Glomerular visceral epithelial cell (primary cell): ENCODE data around the gene CCT8L2.
"Not testable (repeated sequence)": the region's sequence is repeated elsewhere in the genome, so short reads cannot be mapped to it uniquely, and the experiment has no call there.

Source experiments
- DNase-seq: peaks from one replicate; pipeline ENCODE4 v3.0.0-alpha.2; 2016; ENCODE audit errors: extremely low spot score

Gene CCT8L2

DNA sequence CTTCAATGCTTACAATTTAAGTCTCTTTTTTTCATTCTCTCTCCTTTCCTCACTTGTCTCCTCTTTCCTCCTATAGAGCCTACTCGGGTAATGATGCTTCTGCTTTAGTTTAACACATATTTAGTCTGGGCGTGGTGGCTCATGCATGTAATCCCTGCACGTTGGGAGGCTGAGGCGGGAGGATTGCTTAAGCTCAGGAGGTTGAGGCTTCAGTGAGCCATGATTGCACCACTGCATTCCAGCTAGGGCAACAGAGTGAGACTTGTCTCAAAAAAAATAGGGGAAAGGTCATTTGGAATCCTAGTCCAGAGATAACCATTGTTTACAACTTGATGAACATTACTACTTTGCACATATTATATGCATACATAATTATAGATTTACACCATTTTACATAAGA is 1.4 kb upstream of the CCT8L2 start:
- no peak for DNase-seq

DNA sequence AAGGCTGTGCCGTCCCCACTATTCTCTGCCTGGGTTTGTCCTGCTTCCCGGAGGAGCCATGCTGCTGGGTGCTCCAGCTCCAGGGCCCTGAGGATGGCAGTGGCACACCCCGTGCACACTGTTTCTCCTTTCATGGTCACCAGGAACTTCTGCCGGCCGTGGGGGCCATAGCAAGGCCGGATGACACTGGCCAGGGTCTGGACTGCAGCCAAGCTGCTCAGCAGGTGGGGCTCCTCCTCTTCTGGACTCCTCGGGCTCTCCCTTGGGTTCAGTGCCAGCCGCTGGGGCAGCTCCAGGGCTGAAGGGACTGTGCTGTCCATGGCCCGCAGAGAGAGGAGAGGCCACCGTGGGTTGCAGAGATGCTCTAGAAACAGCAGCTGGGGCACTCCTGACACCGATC is 379 bp downstream of the CCT8L2 start:
- not testable (repeated sequence) for DNase-seq

DNA sequence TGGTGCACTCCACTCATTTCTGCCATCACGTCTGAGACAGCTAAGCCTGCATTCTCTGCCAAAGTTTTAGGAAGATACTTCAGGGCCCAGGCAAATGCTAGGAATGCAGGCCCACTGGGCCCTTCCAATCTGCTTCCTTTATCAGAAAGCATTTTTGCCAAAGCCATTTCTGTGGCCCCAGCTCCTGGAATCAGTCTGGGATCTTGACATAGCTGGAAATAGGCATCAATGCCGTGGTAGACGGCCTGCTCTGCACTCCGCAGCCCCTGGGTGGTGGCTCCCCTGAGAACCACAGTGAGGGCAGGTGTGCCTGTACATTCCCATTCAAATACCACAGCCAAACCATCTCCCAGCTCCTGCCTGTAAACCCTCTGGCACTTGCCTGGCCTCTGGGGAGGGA is 1.5 kb downstream of the CCT8L2 start:
- not testable (repeated sequence) for DNase-seq

DNA sequence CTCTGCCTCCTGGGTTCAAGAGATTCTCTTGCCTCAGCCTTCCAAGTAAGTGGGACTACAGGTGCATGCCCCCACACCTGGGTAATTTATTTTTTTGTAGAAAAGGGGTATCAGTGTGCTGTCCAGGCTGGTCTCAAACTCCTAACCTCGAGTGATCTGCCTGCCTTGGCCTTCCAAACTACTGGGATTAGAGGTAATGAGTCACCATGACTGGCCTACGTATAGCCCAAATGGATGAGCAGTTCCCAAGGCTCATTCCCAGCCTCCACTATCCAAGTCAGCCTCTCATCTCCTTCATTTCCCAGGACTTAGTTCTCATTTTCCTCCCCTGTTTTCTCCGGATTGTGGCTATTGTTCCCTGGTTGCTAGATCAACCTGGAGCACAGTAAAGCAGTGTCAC is 5.6 kb downstream of the CCT8L2 start:
- no peak for DNase-seq

DNA sequence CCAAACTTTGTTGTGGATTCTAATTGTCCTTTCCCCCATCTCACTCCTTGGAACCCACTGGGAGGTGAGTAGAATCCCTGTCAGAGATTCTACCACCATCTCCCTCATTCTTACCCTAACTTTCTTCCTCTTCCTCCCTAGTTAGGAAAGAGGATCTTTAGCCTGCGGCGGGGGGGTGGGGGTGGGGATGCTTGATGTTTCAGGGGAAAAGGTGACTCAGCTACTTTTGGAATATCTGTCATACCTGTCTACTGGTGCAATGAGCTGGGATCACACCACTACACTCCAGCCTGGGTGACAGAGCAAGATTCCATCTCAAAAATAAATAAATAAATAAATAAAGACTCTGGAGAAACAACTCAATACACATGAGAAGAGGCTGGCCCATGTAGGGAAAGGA is 6.4 kb downstream of the CCT8L2 start:
- no peak for DNase-seq

DNA sequence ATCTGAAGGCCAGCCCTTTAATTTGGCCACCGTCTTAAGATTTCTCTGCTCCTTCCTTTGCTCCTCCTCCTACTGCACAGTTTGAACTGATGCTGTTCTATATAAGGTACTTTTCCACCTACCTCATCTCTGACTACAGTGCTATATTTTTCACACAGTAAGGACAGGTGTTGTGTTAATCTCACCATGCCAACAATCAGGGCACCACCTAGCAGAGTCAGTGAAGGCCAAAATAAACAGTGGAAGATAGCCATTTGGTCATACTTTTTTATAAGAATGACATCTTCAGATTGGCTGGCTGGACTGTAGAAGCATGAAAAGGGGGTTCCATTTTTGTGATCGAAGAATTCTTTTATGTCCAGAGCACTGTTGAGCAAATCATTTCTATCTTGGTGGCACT is 11.7 kb downstream of the CCT8L2 start:
- not testable (repeated sequence) for DNase-seq

DNA sequence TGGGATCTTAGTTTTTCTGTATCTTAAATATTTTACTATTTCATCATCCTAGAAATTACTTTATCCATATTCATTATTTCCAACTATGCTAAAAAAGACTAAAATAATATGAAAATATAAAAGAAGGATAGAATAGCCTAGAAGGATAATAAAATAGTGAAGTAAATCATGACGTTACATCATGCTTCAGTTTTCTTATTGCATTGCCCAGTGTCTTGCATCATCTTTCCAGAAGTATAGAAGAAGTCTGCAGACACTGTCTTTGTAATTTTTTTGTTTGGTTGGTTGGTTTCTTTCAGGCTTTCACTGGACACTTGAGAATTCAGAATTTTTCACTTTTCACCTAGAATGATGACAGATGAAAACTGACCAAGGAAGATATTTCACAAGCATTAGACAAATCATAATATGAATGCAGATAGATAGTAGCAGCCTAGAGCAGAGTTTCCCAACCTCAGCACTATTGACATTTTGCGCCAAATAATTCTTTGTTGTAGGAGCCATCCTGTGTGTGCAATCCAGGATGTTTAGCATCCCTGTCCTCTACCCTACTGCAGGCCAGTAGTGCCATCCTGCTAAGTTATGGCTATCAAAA is 23.3 kb downstream of the CCT8L2 start:
- DNase-seq = not testable (repeated sequence)

DNA sequence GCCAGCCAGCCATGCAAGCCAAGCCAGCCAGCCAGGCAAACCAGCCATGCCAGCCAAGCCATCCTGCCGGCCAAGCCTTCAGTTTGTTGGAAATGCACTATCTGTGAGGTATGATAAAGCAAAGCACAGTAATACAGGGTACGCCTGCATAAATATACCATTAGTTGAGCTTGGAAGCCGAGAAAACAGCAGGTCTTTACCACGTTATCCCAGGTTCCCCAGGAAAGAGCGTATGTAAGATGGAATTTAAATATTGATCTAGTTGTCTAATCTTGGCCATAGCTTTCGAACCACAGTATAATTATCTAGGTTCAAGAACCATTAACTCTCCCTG is 24.2 kb downstream of the CCT8L2 start:
- DNase-seq = no peak

DNA sequence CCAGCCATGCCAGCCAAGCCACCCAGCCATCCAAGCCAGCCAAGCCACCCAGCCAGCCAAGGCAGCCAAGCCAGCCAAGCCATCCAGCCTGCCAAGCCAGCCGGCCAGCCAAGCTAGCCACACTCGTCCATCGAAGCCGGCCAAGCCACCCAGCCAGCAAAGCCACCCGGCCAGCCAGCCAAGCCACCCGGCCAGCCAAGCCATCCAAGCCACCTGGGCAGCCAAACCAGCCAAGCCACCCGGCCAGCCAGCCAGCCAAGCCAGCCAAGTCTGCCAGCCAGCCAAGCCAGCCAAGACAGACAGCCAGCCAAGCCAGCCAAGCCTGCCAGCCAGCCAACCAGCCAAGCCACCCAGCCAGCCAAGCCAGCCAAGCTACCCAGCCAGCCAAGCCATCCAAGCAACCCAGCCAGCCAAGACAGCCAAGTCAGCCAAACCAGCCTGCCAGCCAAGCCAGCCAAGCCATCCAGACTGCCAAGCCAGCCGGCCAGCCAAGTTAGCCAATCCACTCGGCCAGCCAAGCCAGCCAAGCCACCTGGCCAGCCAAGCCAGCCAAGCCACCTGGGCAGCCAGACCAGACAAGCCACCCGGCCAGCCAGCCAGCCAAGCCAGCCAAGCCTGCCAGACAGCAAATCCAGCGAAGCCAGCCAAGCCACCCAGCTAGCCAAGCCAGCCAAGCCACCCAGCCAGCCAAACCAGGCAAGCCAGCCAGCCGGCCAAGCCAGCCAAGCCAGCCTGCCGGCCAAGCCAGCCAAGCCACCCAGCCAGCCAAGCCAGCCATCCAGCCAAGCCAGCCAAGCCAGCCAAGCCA is 24.8 kb downstream of the CCT8L2 start:
- DNase-seq = not testable (repeated sequence)

DNA sequence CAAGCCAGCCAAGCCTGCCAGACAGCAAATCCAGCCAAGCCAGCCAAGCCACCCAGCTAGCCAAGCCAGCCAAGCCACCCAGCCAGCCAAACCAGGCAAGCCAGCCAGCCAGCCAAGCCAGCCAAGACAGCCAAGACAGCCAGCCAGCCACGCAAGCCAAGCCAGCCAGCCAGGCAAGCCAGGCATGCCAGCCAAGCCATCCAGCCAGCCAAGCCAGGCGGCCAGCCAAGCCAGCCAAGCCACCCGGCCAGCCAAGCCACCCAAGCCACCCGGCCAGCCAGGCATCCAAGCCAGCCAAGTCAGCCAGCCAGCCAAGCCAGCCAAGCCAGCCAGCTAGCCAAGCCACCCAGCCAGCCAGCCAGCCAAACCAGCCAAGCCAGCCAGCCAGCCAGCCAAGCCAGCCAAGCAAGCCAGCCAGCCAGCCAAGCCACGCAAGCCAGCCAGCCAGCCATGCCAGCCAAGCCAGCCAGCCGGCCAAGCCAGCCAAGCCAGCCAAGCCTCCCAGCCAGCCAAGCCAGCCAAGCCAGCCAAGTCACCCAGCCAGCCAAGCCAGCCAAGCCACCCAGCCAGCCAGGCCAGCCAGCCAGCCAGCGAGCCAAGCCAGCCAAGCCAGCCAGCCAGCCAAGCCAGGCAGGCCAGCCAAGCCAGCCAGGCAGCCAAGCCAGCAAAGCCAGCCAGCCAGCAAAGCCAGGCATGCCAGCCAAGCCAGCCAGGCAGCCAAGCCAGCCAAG is 26.0 kb downstream of the CCT8L2 start:
- DNase-seq = not testable (repeated sequence)

DNA sequence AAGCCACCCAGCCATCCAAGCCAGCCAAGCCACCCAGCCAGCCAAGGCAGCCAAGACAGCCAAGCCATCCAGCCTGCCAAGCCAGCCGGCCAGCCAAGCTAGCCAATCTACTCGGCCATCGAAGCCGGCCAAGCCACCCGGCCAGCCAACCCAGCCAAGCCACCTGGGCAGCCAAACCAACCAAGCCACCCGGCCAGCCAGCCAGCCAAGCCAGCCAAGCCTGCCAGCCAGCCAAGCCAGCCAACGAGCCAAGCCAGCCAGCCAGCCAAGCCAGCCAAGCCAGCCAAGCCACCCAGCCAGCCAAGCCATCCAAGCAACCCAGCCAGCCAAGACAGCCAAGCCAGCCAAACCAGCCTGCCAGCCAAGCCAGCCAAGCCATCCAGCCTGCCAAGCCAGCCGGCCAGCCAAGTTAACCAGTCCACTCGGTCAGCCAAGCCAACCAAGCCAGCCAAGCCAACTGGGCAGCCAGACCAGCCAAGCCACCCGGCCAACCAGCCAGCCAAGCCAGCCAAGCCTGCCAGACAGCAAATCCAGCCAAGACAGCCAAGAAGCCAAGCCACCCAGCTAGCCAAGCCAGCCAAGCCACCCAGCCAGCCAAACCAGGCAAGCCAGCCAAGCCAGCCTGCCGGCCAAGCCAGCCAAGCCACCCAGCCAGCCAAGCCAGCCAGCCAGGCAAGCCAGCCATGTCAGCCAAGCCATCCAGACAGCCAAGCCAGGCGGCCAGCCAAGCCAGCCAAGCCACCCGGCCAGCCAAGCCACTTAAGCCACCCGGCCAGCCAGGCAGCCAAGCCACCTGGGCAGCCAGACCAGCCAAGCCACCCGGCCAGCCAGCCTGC is 26.8 kb downstream of the CCT8L2 start:
- not testable (repeated sequence) for DNase-seq

DNA sequence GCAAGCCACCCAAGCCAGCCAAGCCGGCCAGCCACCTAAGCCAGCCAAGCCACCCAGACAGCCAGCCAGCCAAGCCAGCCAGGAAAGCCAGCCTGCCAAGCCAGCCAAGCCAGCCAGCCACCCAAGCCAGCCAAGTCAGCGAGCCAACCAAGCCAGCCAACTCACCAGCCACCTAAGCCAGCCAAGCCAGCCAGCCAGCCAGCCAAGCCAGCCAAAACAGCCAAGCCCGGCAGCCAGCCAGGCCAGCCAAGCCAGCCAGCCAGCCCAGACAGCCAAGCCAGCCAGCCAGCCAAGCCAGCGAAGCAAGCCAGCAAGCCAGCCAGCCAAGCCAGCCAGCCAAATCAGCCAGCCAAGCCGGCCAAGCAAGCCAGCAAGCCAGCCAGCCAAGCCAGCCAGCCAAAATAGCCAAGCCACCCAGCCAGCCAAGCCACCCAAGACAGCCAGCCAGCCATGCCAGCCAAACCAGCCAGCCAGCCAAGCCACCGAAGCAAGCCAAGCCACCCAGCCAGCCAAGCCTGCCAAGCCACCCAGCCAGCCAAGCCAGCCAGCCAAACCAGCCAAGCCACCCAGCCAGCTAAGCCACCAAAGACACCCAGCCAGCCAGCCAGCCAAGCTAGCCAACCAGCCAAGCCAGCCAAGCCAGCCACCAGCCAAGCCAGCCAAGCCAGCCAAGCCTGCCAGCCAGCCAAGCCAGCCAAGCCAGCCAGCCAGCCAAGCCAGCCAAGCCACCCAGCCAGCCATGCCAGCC is 27.6 kb downstream of the CCT8L2 start:
- not testable (repeated sequence) for DNase-seq

DNA sequence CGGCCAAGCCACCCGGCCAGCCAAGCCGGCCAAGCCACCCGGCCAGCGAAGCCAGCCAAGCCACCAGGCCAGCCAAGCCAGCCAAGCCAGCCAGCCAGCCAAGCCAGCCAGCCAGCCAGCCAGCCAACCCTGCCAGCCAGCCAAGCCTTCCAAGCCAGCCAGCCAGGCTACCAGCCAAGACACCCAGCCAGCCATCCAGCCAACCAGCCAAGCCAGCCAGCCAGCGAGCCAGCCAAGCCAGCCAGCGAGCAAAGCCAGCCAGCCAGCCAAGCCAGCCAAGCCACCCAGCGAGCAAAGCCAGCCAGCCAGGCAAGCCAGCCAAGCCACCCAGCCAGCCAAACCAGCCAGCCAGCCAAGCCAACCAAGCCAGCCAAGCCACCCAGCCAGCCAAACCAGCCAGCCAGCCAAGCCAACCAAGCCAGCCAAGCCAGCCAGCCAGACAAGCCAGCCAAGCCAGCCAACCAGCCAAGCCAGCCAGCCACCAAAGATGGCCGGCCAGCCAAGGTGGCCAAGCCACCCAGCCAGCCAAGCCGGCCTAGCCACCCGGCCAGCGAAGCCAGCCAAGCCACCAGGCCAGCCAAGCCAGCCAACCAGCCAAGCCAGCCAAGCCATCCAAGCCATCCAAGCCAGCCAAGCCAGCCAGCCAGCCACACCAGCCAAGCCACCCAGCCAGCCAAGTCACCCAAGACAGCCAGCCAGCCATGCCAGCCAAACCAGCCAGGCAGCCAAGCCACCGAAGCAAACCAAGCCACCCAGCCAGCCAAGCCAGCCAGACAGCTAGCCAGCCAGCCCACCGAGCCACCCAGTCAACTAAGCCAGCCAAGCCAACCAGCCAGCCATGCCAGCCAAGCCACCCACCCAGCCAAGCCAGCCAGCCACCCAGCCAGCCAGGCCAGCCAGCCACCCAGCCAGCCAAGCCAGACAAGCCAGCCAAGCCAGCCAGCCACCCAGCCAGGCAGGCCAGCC is 28.8 kb downstream of the CCT8L2 start:
- DNase-seq = no peak

DNA sequence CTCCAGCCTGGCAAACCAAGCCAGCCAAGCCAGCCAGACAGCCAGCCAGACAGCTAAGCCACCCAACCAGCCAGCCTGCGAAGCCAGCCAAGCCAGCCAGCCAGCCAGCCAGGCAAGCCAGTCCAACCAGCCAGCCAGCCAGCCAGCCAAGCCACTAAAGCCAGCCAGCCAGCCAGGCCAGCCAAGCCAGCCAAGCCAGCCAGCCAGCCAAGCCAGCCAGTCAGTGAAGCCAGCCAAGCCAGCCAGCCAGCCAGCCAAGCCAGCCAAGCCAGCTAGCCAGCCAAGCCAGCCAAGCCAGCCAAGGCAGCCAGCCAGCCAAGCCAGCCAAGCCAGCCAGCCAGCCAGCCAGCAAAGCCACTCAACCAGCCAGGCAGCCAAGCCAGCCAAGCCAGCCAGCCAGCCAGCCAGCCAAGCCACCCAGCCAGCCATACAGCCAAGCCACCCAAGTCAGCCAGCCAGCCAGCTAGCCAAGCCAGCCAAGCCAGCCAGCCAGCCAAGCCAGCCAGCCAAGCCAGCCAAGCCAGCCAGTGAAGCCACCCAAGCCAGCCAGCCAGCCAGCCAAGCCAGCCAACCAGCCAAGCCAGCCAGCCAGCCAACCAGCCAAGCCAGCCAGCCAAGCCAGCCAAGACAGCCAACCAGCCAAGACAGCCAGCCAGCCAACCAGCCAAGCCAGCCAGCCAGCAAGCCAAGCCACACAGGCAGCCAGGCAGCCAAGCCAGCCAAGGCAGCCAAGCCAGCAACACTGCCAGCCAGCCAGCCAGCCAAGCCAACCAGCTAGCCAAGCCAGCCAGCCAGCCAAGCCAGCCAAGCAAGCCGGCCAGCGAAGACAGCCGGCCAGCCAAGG is 29.7 kb downstream of the CCT8L2 start:
- DNase-seq = no peak

DNA sequence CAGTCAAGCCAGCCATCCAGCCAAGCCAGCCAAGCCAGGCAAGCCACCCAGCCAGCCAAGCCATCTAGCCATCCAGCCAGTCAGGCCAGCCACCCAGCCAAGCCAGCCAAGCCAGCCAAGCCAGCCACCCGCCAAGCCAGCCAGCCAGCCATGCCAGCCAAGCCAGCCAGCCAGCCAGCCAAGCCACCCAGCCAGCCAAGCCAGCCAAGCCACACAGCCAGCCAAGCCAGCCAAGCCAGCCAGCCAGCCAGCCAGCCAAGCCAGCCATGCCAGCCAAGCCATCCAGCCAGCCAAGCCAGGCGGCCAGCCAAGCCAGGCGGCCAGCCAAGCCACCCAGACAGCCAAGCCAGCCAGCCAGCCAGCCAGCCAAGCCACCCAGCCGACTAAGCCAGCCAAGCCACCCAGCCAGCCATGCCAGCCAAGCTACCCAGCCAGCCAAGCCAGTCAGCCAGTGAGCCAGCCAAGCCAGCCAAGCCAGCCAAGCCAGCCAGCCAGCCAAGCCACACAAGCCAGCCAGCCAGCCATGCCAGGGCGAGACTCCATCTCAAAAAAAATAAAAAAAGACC is 31.4 kb downstream of the CCT8L2 start:
- DNase-seq = not testable (repeated sequence)

DNA sequence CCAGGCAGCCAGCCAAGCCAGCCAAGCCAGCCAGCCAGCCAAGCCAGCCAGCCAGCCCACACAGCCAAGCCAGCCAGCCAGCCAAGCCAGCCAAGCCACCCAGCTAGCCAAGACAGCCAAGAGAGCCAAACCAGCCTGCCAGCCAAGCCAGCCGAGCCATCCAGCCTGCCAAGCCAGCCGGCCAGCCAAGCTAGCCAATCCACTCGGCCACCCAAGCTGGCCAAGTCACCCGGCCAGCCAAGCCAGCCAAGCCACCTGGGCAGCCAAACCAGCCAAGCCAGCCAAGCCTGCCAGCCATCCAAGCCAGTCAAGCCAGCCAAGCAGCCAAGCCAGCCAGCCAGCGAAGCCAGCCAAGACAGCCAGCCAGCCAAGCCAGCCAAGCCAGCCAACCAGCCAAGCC is 32.0 kb downstream of the CCT8L2 start:
- not testable (repeated sequence) for DNase-seq

DNA sequence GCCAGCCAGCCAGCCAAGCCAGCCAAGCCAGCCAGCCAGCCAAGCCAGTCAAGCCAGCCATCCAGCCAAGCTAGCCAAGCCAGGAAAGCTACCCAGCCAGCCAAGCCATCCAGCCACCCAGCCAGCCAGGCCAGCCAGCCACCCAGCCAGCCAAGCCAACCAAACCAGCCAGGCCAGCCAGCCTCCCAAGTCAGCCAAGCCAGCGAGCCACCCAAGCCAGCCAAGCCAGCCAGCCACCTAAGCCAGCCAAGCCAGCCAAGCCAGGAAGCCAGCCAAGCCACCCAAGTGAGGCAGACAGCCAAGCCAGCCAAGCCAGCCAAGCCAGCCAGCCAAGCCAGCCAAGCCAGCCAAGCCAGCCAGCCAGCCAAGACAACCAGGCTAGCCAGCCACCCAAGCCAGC is 32.6 kb downstream of the CCT8L2 start:
- DNase-seq = not testable (repeated sequence)

DNA sequence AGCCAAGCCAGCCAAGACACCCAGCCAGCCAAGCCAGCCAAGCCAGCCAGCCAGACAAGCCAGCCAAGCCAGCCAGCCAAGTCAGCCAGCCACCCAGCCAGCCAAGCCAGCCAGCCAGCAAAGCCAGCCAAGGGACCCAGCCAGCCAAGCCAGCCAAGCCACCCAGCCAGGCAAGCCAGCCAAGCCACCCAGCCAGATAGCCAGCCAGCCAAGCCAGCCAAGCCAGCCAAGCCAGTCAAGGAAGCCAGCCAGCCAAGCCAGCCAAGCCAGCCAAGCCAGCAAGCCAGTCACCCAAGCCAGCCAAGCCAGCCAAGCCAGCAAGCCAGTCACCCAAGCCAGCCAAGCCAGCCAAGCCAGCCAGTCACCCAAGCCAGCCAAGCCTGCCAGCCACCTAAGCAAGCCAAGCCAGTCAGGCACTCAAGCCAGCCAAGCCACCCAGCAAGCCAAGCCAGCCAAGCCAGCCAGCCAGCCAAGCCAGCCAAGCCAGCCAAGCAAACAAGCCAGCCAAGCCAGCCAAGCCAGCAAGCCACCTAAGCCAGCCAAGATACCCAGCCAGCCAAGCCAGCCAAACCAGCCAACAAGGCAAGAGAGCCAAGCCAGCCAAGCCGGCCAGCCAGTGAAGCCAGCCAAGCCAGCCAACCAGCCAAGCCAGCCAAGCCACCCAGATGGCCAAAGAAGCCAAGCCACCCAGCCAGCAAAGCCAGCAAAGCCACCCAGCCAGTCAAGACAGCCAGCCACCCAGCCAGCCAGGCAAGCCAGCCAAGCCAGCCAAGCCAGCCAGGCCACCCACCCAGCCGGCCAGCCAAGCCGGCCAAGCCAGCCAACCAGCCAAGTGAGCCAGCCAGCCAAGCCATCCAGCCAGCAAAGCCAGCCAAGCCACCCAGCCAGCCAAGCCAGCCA is 33.3 kb downstream of the CCT8L2 start:
- DNase-seq = no peak
